ENCODE measurements around the gene ABHD12B.

ABHD12B gene

GRCh38 chr14:50853891-50854290 is 18.0 kb upstream of the ABHD12B start:
- TF ChIP-seq POLR2A (IDR thresholded peaks at IDR 0.05; ENCODE audit: extremely low read depth, insufficient read length): no peak
- no peak for TF ChIP-seq MYC (IDR thresholded peaks at IDR 0.05; ENCODE audit: low read depth, low read length)
- TF ChIP-seq CTCF (IDR thresholded peaks at IDR 0.05; ENCODE audit: low read depth, low read length): no peak
- TF ChIP-seq MAX (IDR thresholded peaks at IDR 0.05; ENCODE audit: low read depth, low read length): no peak
- no peak overlapping the region for H3K4me3 ChIP-seq (ENCODE audit: low read depth, low read length)
- DNase-seq (ENCODE audit: low read depth): no peak

- no peak overlapping the region for H3K4me3 ChIP-seq (ENCODE audit: low read depth, low read length)
- TF ChIP-seq CTCF (IDR thresholded peaks at IDR 0.05; ENCODE audit: low read depth, low read length) (no peak), MYC (IDR thresholded peaks at IDR 0.05; ENCODE audit: low read depth, low read length) (no peak), POLR2A (IDR thresholded peaks at IDR 0.05; ENCODE audit: extremely low read depth, insufficient read length) (no peak), MAX (IDR thresholded peaks at IDR 0.05; ENCODE audit: low read depth, low read length) (no peak)
- no peak for DNase-seq (ENCODE audit: low read depth)
Observed at GRCh38 chr14:50854521-50854920, 17.3 kb upstream of the ABHD12B start.

GRCh38 chr14:50855558-50855957 is 16.3 kb upstream of the ABHD12B start:
- TF ChIP-seq MAX (IDR thresholded peaks at IDR 0.05; ENCODE audit: low read depth, low read length) (no peak), POLR2A (IDR thresholded peaks at IDR 0.05; ENCODE audit: extremely low read depth, insufficient read length) (no peak), MYC (IDR thresholded peaks at IDR 0.05; ENCODE audit: low read depth, low read length) (no peak), CTCF (IDR thresholded peaks at IDR 0.05; ENCODE audit: low read depth, low read length) (no peak)
- DNase-seq (ENCODE audit: low read depth): no peak
- no peak overlapping the region for H3K4me3 ChIP-seq (ENCODE audit: low read depth, low read length)

GRCh38 chr14:50856660-50857059 is 15.2 kb upstream of the ABHD12B start:
- DNase-seq (ENCODE audit: low read depth): no peak
- no peak overlapping the region for H3K4me3 ChIP-seq (ENCODE audit: low read depth, low read length)
- TF ChIP-seq MAX (IDR thresholded peaks at IDR 0.05; ENCODE audit: low read depth, low read length) (no peak), MYC (IDR thresholded peaks at IDR 0.05; ENCODE audit: low read depth, low read length) (no peak), CTCF (IDR thresholded peaks at IDR 0.05; ENCODE audit: low read depth, low read length) (no peak), POLR2A (IDR thresholded peaks at IDR 0.05; ENCODE audit: extremely low read depth, insufficient read length) (no peak)

- DNase-seq (ENCODE audit: low read depth): no peak
- H3K4me3 ChIP-seq (ENCODE audit: low read depth, low read length): no peak overlapping the region
- no peak for TF ChIP-seq MAX (IDR thresholded peaks at IDR 0.05; ENCODE audit: low read depth, low read length)
- no peak for TF ChIP-seq MYC (IDR thresholded peaks at IDR 0.05; ENCODE audit: low read depth, low read length)
Observed at GRCh38 chr14:50859296-50859624, 12.6 kb upstream of the ABHD12B start.

- TF ChIP-seq CTCF (IDR thresholded peaks at IDR 0.05; ENCODE audit: low read depth, low read length) (peak; percentile 55), MAX (IDR thresholded peaks at IDR 0.05; ENCODE audit: low read depth, low read length) (no peak; the same call in 1 of the 2 replicates), MYC (IDR thresholded peaks at IDR 0.05; ENCODE audit: low read depth, low read length) (0 out of 2 replicates have a peak, but pooled peaks have one; percentile 9), POLR2A (IDR thresholded peaks at IDR 0.05; ENCODE audit: extremely low read depth, insufficient read length) (no peak)
- peak; percentile 82 for DNase-seq (ENCODE audit: low read depth)
- H3K4me3 ChIP-seq (ENCODE audit: low read depth, low read length): peak overlapping the region; percentile 27
Observed at GRCh38 chr14:50860478-50861086, 11.3 kb upstream of the ABHD12B start.
